EH (cell line): ENCODE measurements around the gene CES5A.
"Not testable (repeated sequence)": the region's sequence is repeated elsewhere in the genome, so short reads cannot be mapped to it uniquely, and the experiment has no call there.

Experiments used
- DNase-seq: peaks from one replicate; pipeline ENCODE4 v3.0.0-alpha.2; 2015; ENCODE audit warnings: low read depth

CES5A gene

DNA sequence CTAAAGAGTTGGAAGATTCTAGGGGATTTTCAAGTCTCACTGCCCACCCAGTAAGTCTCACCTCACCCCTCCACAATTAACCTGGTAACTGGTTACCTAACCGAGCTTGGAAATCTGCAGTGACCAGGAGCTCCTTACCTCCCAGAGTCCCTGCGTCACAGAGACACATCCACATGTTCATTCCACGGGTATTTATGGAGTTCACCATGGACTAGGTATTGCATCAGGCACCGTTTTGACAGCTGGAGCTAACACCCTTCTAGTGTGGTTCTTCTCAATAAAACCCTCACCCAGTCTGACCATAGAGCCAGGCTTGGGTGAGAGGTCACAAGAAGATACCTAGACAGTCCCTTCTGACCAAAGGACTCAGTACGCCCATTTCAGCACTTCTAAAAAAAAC, 2.1 kb downstream of the CES5A start:
- no peak for DNase-seq

DNA sequence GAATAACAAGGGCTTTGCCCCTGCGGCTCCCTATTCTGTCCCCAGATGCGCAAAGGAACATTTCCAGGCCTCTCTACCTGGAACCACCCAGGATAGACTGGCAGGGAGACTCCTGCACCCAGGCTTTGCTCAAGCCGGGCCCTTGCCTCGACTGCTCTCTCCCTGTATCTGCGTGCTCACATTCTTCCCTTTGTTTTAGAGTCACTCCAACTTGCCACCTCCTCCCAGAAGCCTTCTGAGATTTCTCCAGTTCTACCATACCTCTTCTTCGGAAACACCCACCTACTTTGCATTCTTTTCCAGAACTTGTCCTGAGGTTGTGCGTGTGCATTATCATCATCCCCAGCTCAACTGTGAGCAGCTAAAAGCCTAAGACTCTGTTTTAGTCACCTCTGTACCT, 3.0 kb downstream of the CES5A start:
- no peak for DNase-seq

DNA sequence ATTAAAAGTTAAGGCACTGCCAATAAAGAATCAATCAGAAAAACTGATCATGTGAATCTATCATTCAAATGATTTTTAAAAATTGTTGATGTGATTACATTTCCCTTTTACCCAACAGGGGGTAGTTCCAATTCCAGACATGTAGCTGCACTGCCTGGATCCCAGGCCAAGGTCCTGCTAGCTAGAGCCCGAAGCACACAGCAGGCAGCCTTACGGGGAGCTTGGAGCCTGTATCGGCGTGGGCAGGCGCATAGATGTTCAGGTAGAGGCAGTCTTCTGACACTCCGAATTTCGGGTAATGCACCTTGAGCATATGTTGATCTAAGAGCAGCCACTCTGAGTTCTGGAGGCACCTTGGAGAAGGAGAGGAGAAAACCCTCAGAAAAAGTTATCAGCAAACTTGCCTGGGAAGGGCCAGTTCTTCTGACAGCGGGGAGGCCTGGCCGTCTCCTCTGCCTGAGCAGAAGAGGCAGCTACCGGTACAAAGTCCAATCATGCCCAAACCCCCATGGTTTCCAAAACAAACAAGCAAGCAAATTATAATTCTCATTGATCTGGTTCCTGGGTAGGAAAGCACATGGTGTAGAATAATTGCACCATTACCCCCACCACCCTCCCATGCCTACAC, 3.6 kb downstream of the CES5A start:
- DNase-seq = no peak

DNA sequence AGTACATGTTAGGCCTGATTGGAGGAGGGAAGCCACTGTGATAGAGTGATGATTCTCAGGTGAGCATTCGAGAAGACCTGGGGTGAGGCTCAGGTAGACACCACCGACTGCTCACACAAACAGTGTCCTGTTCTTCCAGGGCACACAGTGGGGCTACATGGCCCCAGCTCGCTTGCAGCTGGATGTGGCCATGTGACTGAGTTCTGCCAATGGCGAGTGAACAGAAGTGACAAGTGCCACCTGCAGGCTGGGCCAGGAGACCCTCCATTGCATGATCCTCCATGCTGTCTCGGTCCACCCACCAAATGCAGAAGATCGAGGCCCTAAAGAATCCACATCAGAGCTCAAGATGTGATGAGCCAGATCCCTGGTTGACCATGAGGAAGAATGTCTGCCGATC, 6.2 kb downstream of the CES5A start:
- no peak for DNase-seq

DNA sequence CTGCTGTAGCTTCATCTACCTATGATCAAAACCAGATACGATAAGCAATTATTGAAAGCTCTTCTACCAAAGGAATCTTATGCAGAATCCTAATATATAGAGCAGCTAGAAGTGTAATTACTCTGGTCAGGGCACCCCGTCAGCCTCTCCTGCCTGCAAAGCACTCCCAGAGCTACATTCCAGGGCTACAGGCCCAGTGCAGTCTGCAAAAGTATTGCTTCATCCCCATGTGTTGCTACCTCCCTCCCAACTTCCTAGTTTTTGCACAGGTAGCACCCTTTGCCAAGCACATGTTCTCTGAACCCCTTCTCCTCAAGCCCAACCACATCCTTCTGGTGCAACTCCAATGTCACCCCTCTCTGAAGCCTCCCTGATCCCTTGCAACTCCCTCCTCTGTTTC, 7.0 kb downstream of the CES5A start:
- no peak for DNase-seq

DNA sequence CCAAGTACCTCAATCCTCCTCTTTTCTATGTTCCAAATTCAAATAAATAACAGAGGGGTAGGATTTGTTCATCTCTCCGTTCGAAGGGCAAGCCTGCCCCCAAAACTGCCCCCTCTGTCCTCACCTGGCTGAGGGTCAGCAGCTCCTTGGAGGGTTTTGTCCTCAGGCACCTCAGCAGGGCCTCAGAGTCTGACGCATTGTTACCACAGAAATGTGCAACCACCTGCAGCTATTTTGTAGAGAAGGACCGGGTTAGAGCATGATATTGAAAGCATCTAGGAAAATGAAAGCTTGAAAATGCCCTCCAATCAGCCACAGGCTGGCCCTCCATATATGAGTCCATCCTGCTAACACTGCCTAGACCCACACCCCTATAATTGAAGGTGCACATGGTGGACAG, 13.9 kb downstream of the CES5A start:
- no peak for DNase-seq

DNA sequence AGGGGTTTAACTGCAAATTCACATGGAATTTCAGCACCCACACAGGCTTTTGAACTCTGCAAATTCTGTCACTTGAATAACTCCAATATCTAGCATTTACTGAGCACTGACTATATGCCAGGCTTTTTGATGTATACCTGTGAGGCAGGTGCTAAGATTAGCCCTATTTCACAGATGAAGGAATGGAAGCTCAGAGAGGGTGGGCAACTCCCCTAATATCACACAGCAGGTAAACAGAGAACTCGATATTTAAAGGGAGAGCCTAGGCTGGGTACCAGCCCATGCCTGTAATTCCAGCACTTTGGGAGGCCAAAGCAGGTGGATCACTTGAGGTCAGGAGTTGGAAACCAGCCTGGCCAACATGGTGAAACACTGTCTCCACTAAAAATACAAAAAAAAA, 17.5 kb downstream of the CES5A start:
- DNase-seq = not testable (repeated sequence)

DNA sequence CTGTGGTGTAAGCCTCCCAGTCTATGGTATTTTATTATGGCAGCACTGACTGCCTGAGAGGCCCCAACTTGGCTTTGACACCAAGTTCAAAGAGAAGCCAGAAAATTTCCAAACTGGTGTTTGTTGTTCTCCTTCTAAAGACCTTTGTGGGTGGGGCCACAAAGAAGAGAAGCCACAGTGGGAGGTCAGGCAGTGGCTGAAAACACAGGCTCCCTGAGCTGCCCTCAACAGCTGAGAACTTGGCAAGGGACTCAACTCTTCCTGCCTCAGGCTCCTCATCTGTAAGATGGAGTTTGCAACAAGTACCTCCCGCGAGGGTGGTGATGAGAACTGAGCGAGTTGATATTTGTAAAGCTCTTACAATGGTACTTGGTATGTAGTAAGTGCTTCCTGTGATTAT, 18.2 kb downstream of the CES5A start:
- no peak for DNase-seq

DNA sequence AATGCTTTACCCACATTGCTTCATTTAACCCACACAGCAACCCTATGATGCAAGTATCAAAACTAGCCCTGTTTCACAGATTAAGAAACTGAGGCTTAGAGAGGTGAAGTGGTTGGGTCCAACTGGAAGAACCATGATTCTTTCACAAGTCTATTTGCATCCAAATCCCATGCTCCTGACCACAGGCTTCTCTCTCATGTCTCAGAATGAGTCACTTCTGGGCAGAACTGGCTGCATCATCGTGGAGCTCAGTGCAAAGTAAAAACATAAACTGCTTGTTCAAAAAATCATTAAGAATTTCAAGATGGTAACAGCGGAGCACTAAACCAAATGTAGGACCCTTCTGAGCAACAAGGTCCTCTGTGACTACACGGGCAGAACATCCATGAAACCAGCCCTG, 22.1 kb downstream of the CES5A start:
- DNase-seq = peak; percentile 7

DNA sequence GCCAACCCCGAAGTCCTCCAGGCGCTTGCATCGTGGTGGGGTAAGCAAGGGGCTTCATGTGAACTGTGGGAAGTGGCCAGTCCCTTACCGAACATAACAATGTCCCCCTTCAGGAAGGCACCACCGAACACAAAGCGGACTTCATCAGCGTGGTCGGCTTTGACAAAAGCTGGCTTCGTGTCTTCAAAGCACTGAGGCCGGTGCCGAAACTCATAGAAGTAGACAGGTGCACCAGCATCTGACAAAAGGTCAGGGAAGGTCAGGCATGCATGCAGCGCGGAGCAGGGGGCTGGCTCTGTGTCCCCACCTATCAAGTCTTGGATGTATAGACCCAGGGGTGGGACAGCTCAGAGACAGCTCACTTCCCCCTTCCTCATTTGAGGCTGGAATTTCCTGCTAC, 25.6 kb downstream of the CES5A start:
- no peak for DNase-seq

DNA sequence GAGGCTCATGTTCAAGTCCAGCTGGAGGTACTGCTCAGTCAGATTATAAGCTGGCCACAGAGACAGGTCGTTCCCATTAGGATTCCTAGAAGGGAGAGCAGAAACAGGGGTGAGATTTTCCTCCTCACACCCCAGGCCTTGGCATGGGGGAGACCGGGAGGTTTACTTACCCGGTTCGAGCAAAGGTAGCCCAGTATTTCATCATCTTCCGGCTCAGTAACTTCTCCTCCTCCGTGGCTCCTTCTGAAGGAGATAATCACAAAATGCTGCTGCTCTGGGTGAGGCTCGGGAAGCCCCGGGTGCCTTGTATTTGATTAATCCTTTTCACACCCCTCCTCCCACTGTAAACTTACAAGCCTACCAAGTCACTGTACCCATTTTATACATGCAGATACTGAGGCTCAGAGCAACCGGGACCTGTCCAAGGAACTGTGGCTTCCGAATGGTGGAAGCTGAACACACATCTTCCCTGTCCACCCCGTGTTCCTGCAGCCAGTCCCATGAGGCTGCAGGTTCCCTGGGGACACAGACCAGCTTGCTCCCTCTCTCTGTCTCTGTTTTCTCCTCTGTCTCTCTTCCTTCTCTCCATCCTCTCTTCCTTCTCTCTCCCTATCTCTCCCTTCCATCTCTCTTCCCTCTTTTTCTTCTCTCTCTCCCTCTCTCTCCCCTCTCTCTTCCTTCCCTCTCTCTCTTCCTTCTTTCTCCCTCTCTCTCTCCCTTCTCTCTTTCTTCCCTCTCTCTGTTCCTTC, 28.4 kb downstream of the CES5A start:
- no peak for DNase-seq

DNA sequence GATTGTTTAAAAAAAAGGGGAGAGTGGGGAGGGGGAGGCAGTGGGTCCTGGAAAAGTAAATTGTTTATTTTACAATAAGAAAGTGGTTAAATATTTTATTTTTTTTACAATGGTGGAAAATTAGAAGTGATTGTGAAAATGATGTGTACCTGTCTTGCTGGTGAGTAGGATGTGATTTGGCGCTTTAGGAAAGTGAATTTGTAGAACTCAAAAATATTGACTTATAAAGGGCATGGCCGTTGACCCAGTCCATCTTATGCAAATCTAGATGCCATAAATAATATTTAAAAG, 32.1 kb downstream of the CES5A start:
- DNase-seq = no peak

DNA sequence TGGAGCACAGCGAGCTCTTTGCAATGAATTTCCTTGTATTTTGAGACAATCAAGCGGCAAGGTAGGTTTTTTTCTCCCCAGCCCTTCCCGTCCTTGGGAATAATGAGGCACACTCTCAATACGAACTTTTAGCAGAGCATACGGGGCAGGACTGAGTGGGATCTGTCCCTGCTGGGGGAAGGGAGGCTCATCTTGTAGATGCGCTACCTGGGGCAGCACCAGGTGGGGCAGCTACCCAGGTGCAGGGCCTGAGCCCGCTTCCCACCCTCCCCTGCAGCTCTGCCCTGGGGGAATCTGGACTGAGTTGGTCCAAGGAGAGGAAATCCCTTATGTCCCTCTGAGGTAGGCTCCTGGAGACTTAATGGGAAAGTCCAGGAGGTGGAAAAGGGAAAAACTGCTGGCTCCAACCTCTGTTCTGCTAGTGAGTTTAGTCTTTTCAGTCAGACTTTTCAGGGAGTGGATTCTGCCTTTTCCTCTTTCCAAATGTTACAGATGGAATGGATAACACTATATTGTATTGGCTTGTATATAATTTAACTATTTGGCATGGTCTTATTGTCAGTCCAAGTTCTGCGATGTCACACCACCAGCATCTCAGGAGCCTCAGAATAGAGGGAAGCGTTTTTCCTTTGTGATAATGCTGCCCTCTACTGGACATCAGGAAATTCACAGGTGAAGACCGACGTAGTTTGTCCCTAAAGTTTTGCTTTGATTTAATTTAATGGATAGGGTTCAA, 32.6 kb downstream of the CES5A start:
- peak; percentile 54 for DNase-seq

DNA sequence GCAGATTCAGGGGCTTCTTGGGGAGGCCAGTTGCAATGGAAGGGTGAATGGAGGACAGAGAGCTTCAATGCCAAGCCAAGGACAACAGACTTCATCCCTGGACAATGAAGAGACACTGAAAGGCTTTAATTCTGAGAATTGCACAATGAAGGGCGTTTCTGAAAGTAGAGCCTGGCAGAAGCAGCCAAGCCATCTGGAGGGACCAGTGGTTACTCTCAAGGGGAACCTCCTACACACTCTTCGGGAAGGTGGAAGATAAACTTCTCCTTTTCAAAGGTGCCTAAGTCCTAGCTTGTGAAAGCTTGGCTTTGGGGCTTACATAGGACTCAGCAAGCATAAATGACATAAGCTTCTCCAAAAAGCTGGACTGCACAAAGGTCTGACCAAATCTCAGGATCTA, 36.1 kb downstream of the CES5A start:
- no peak for DNase-seq

DNA sequence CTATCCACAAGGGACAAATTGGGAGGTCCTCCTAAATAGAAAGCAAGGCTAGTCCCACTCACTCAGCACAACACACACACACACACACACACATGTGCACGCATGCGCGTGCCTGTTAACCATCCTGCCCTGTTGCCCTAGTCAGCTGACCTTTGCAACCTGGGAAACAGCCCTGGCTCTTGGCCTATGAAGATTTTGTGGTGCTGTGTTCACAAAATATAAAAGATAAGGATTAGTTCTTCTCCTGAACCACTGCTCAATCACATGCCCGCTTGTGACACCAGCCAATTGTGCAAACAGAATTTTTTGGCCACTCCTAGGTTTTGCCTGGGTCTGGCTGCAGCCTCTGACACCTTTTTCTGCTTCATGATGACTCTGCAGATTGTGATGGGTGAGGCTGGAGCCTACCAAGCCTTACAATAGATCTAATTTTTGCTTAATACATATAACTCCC, 39.0 kb downstream of the CES5A start:
- DNase-seq = no peak

DNA sequence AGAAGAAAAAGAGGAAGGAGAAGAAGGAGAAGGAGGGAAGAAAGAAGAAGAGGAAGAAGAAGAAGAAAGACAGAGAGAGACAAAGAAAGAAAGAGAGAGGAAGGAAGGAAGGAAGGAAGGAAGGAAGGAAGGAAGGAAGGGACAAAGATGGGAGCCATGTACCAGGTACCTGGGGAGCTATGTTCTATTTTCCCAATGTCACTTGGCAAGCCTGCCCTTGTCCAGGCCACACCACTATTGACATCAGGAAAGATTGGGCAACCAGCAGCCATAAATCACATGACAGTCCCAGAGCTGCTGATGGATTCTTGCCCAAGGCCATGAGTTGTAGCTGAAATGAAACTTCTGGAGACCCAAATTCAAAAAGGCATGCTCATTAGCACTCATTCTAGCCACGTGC, 39.6 kb downstream of the CES5A start:
- DNase-seq = no peak

DNA sequence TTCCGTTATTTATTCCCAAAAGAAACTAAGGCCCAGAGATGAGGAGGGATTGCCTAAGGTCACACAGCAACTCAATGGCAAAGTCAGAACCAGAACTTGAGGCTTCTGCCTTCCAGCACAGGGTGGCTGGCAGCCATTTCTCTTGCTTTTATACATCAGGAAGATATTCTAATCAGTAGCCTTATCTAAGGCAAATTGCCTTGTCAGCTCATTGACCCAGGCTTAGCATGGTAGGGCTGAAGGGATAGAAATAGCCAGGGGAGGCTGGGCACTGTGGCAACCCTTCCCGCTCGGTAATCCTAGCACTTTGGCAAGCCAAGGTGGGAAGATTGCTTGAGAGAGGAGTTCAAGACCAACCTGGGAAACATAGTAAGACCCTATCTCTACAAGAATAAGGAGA, 40.0 kb downstream of the CES5A start:
- DNase-seq = not testable (repeated sequence)

DNA sequence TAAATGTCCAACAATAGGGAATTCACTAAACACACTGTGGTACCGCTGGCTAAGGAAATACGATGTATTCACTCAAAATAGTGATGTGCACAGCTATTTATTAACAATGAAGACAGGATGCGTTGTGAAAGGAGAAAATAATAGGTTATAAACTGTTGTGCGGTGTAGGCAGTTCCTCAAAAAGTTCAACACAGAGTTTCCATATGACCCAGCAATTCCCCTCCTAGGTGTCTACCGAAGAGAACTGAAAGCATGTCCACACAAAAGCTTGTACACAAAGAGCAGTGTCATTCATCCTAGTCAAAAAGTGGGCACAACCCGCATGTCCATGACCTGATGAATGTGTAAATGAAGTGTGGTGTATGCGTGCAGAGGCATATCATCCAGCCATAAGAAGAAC, 41.1 kb downstream of the CES5A start:
- DNase-seq = no peak

DNA sequence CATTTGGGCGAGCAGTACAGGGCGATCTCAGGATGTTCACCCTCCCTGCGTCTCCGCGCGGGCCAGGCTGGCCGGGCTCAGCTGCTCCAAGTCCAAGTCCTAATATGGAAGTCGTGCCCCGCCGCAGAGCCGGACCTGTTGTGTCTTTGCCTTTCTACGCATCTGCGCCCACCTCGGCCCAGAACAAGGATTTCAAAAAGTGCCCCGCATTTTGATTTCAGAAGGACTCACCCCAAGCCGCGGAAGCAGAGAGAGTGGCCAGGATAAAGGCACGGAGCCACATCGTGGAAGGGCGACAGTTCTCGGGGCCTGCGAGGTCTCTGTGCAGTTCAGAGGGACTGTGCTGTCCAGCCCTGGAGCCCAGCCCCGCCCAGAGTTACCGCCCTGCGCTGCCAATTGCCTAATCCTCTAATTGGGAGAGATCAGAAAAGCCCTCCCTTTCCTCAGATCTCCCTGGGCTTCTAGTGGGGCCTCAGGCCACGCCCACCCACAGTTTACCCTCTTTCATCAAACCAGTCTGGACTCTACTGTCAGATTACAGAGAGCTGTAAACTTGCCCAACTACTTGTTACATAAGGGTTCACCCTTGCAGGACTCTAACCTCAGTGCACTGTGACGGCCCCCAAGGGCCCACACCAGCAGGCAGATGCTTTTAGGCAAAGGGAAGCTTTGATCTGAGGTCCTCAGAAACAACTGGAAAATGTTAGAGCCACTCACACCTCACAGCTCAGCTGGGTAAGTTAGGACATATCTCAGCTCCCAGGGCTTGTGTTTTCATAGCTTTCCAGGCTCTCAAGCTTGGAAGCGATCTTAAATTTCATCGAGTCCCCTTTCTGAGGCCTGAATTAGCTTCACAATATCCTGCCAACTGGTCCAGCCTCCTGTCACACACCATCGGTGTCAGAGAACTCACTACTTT, 42.1 kb downstream of the CES5A start, which contains the start of gene CES1:
CES1 (minus strand) TSS at position 324 of the 919 bp plus-strand sequence; CDS start at position 283, 41 bp downstream.
- no peak for DNase-seq

DNA sequence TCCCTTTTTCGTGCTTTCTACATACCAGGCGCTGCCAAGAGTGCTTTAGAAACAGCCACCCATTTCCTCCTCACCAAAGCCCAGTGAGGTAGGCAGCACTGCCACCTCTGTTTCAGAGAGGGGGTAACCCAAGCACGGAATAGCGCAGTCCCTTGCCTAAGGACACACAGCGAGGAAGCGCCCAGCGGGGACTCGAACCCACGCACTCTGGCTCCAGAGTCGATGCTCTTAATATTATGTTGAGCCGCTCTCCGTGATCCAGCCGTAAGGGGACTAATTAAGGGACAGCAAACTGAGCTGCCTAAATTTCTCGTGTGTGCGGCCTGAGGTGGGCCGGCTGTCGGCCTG, 42.8 kb downstream of the CES5A start:
- no peak for DNase-seq

DNA sequence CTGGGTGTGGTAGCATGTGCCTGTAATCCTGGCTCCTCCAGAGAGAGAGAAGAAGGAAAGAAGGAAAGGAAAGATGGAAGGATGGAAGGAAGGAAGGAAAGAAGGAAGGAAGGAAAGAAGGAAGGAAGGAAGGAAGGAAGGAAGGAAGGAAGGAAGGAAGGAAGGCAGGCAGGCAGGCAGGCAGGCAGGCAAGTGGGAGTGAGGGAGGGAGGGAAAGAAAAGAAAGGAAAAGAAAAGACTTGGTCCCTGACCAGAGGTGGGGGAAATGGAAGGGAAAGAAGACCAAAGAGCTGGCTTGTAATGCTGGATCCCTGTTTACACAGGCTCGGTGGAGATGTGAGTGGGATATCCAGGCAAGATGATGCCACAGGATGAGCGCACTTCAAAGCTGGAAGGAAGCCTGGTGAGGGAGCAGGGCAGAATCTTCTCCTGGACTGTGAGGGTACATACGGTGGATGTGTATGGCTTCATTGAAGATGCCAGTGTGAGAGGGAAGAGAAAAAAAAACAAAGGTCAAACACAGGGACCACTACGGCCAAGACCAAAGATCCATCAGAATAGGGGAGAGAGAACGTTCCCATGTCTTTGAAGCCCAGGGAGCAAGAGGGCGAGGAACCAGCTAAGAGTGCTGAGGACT, 44.4 kb downstream of the CES5A start:
- DNase-seq = no peak

DNA sequence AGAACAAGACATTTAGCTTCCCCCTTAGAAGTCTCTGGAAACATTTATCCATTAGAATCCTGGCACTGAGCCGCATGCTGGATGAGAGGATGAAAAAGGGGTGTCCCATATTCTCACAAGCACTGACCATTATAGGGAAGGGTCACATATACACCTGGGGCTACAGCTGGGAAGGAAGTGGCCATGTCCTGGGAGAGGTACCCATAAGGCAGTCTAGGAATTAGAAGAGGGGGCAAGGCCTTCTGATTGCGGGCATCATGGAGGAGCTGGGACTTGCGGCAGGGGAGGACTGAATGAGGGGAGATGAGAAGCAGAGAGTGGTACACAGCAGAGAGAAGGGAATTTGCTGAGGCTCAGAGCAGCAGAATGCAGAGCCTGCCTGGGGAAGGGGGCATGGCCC, 45.9 kb downstream of the CES5A start:
- DNase-seq = not testable (repeated sequence)
